Vagina (tissue), 2 donors: Measurements from ENCODE around the gene GNL1. TPM values are rescaled to one million over a fixed set of nuclear protein-coding genes. Genes with fewer than 3 reads are reported as not detected.
"Not testable (repeated sequence)": the region's sequence is repeated elsewhere in the genome, so short reads cannot be mapped to it uniquely, and the experiment has no call there.

ENCODE experiments used
- DNase-seq, 2 donors: peaks; one replicate each; pipeline ENCODE4 v3.0.0-alpha.2; 2017; ENCODE audit errors: extremely low spot score in 2 of 2
- H3K27ac ChIP-seq: fragments of 200-600 bp; sonication (generic); one replicate; pipeline ENCODE4 v1.5.1; 2019
- H3K27me3 ChIP-seq: fragments of 200-600 bp; sonication (generic); one replicate; pipeline ENCODE4 v1.5.1; 2019
- H3K36me3 ChIP-seq, 2 donors: fragments of 200-600 bp; sonication (generic); one replicate each; pipeline ENCODE4 v1.5.1; 2017 to 2019
- H3K4me1 ChIP-seq: fragments of 200-600 bp; sonication (generic); one replicate; pipeline ENCODE4 v1.5.1; 2019
- H3K4me3 ChIP-seq, 2 donors: fragments of 200-600 bp; sonication (generic); 1 replicate in 1 of 2; 2 replicates in 1 of 2; pipeline ENCODE4 v1.5.1; 2016 to 2019
- H3K9me3 ChIP-seq: fragments of 200-600 bp; sonication (generic); one replicate; pipeline ENCODE4 v1.5.1; 2019
- POLR2A ChIP-seq, 2 donors: fragments of 450-650 bp; IDR thresholded peaks; one replicate each; pipeline ENCODE4 v1.6.1; 2017; ENCODE audit warnings: antibody characterized with exemption in 2 of 2, mild to moderate bottlenecking in 2 of 2, moderate library complexity in 2 of 2
- POLR2AphosphoS5 ChIP-seq, 2 donors: sonication (generic); formaldehyde crosslinking; IDR thresholded peaks; one replicate each; pipeline ENCODE4 v1.9.0; 2017; ENCODE audit warnings: antibody characterized with exemption in 2 of 2, mild to moderate bottlenecking in 2 of 2, low read depth in 1 of 2; ENCODE audit not compliant: insufficient read depth in 1 of 2
- intact Hi-C: fragments of 100-400 bp; cut with DNase I; formaldehyde crosslinking; loops from one replicate; pipeline ENCODE4 v1.15.1; 2023
- total RNA-seq: library from RNA; depleted of rRNA; stranded (reverse); fragments of >200 nt; gene quantifications from one replicate; pipeline ENCODE4 v1.2.3, GENCODE V29; 2016
- TF ChIP-seq, protein P1 (sequence below), 3 experiments: fragments of 450-650 bp in 2 of 3; fragments of 200-600 bp in 1 of 3; sonication (generic) in 1 of 3; IDR thresholded peaks; one replicate each; pipeline ENCODE4 v1.5.1; 2017 to 2019; ENCODE audit warnings: antibody characterized with exemption in 3 of 3, mild to moderate bottlenecking in 2 of 3, moderate library complexity in 2 of 3

Gene GNL1
- total RNA-seq, 1 donor from 2014 or later: 24.1 TPM

- TF ChIP-seq POLR2AphosphoS5 (IDR thresholded peaks at IDR 0.05; ENCODE audit: insufficient read depth in 1 of 2, low read depth in 1 of 2) (peak in 1 of 2 donors; percentile 70), POLR2A (IDR thresholded peaks at IDR 0.05) (no peak)
Measured at GRCh38 chr6:30600451-30600961, 44.2 kb upstream of the GNL1 start.

DNA sequence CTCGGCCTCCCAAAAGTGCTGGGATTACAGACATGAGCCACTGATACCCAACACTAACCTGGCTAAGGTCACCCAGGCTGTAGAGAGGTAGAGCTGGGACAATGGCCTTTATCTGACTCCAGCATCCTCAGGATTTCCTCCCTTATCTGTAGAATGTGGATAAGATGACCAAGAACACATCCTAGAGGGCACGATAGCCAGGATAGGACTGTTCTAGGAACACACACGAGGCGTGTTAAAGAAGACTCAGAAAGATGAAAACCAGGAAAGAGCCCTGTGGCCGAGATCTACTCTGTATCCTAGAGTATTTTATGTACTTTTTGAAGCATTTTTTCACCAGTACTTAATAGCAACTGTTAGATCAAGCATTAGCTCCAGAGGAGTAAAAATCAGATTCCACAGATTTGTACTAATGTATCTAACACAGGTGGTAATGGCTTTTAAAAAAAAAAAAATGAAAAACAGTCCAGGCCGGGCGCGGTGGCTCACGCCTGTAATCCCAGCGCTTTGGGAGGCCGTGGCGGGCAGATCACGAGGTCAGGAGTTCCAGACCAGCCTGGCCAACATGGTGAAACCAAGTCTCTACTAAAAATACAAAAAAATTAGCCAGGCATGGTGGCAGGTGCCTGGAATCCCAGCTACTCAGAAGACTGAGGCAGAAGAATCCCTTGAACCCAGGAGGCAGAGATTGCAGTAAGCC is 43.5 kb upstream of the GNL1 start:
- DNase-seq: no peak
- no peak overlapping the region for H3K27ac ChIP-seq
- peaks cover 9 to 45% of the 10 kb centered on the region in 2 donors for H3K36me3 ChIP-seq
- no peaks in the 10 kb centered on the region for H3K27me3 ChIP-seq
- H3K4me1 ChIP-seq: no peaks in the 10 kb centered on the region
- no peaks in the 10 kb centered on the region for H3K9me3 ChIP-seq
- intact Hi-C loops: no loop called here
- TF ChIP-seq POLR2AphosphoS5 (IDR thresholded peaks at IDR 0.05; ENCODE audit: insufficient read depth in 1 of 2, low read depth in 1 of 2): no peak
- TF ChIP-seq, protein P1, sequence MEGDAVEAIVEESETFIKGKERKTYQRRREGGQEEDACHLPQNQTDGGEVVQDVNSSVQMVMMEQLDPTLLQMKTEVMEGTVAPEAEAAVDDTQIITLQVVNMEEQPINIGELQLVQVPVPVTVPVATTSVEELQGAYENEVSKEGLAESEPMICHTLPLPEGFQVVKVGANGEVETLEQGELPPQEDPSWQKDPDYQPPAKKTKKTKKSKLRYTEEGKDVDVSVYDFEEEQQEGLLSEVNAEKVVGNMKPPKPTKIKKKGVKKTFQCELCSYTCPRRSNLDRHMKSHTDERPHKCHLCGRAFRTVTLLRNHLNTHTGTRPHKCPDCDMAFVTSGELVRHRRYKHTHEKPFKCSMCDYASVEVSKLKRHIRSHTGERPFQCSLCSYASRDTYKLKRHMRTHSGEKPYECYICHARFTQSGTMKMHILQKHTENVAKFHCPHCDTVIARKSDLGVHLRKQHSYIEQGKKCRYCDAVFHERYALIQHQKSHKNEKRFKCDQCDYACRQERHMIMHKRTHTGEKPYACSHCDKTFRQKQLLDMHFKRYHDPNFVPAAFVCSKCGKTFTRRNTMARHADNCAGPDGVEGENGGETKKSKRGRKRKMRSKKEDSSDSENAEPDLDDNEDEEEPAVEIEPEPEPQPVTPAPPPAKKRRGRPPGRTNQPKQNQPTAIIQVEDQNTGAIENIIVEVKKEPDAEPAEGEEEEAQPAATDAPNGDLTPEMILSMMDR (IDR thresholded peaks at IDR 0.05): no peak
- no peak for TF ChIP-seq POLR2A (IDR thresholded peaks at IDR 0.05)
- H3K4me3 ChIP-seq: no peak overlapping the region

More at GRCh38 chr6:30600451-30600961, 44.2 kb upstream of the GNL1 start:
- H3K27ac ChIP-seq: no peak overlapping the region
- no peak for DNase-seq
- H3K27me3 ChIP-seq: no peaks in the 10 kb centered on the region
- H3K4me3 ChIP-seq: no peak overlapping the region
- H3K4me1 ChIP-seq: no peaks in the 10 kb centered on the region
- no peaks in the 10 kb centered on the region for H3K9me3 ChIP-seq
- intact Hi-C loops: no loop called here
- peaks cover 9 to 53% of the 10 kb centered on the region in 2 donors for H3K36me3 ChIP-seq

DNA sequence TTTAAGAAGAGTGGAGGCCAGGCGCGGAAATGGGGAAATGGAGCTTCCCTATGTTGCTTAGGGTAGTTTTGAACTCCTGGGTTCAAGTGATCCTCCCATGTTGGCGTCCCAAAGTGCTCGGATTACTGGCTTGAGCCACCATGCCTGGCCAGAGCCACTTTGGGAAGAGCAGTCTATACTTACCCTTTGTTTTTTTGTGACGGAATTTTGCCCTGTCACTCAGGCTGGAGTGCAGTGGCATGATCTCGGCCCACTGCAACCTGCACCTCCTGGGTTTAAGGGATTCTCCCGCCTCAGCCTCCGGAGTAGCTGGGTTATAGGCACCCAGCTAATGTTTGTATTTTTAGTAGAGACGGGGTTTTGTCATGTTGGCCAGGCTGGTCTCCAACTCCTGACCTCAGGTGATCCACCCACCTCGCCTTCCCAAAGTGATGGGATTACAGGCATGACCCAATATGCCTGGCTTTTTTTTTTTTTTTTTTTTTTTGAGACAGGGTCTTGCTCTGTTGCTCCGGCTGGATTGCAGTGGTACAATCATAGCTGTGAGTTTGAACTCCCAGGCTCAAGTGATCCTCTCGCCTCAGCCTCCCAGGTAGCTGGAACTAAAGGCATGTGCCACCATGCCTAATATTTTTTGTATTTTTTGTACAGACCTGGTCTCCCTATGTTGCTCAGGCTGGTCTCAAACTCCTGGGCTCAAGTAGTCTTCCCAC is 42.8 kb upstream of the GNL1 start:
- intact Hi-C loops: no loop called here

DNA sequence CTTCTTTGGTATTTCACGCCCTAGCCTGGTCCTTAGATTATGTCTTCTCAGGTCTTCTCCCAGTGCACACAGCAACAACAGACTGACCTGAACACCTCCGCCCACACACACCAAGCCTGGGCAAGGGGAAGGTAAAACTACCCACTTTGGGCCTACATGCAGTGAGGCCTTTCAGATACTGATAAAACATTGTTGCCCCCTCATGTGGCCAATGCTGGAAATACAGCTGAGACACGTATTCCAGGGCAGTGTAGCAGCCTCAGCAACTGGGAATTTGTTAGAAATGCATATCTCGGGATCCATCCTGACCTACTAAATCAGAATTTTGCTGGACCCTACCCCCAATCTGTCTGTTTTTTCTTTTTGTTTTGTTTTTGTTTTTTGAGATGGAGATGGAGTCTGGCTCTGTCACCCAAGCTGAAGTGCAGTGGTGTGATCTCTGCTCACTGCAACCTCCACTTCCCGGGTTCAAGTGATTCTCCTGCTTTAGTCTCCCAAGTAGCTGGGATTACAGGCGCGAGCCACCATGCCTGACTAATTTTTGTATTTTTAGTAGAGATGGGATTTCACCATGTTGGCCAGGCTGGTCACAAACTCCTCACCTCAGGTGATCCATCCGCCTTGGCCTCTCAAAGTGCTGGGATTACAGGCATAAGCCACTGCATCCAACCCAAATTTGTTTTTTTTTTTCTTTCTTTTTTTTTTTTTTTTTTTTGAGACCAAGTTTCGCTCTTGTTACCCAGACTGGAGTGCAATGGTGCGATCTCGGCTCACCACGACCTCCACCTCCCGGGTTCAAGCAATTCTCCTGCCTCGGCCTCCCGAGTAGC is 41.2 kb upstream of the GNL1 start:
- H3K9me3 ChIP-seq, H3K4me3 ChIP-seq, H3K27ac ChIP-seq, H3K27me3 ChIP-seq, H3K4me1 ChIP-seq, intact Hi-C loops, DNase-seq: not testable (repeated sequence)
- peaks cover 0 to 28% of the 10 kb centered on the region in 2 donors for H3K36me3 ChIP-seq
- peak in 1 of 2 donors; percentile 56 for TF ChIP-seq POLR2AphosphoS5 (IDR thresholded peaks at IDR 0.05; ENCODE audit: insufficient read depth in 1 of 2, low read depth in 1 of 2)
- TF ChIP-seq, protein P1 (IDR thresholded peaks at IDR 0.05): peak; percentile 60 to 82 (median 61)

More for the DNA sequence above, 42.8 kb upstream of the GNL1 start:
- TF ChIP-seq POLR2AphosphoS5 (IDR thresholded peaks at IDR 0.05; ENCODE audit: insufficient read depth in 1 of 2, low read depth in 1 of 2) (no peak), POLR2A (IDR thresholded peaks at IDR 0.05) (no peak)
- TF ChIP-seq, protein P1 (IDR thresholded peaks at IDR 0.05): no peak
- H3K9me3 ChIP-seq: no peaks in the 10 kb centered on the region
- H3K27ac ChIP-seq: no peak overlapping the region
- H3K36me3 ChIP-seq: peaks cover 9 to 38% of the 10 kb centered on the region in 2 donors
- H3K27me3 ChIP-seq: no peaks in the 10 kb centered on the region
- no peaks in the 10 kb centered on the region for H3K4me1 ChIP-seq
- no peak overlapping the region for H3K4me3 ChIP-seq
- DNase-seq: no peak

- no peaks in the 10 kb centered on the region for H3K9me3 ChIP-seq
- no peak overlapping the region for H3K4me3 ChIP-seq
- no peak overlapping the region for H3K27ac ChIP-seq
- H3K4me1 ChIP-seq: peaks cover 22% of the 10 kb centered on the region
- DNase-seq: no peak
- no peak for TF ChIP-seq POLR2AphosphoS5 (IDR thresholded peaks at IDR 0.05; ENCODE audit: insufficient read depth in 1 of 2, low read depth in 1 of 2)
- TF ChIP-seq POLR2A (IDR thresholded peaks at IDR 0.05): no peak
- TF ChIP-seq, protein P1 (IDR thresholded peaks at IDR 0.05): no peak
- no peaks in the 10 kb centered on the region for H3K27me3 ChIP-seq
- intact Hi-C loops: no loop called here
- H3K36me3 ChIP-seq: peaks cover 3 to 34% of the 10 kb centered on the region in 2 donors
Measured at GRCh38 chr6:30592287-30592686, 36.0 kb upstream of the GNL1 start.
